Measurements from ENCODE around the gene GPR42. TPM values are rescaled to one million over a fixed set of nuclear protein-coding genes. Genes with fewer than 3 reads are reported as not detected.

GPR42 gene
- total RNA-seq, 1 experiment from 2014 or later, result not detected

- no peaks in the 10 kb centered on the region for H3K9me3 Mint-ChIP-seq
- H3K27ac Mint-ChIP-seq, result no peak overlapping the region
- H3K4me1 Mint-ChIP-seq, result no peaks in the 10 kb centered on the region
- CTCF ChIA-PET, result no interaction called here
- no peak for DNase-seq (ENCODE audit: low spot score)
- ATAC-seq, result no peak
- no peak overlapping the region for H3K4me3 Mint-ChIP-seq
- peaks cover 11% of the 10 kb centered on the region for H3K27me3 Mint-ChIP-seq (ENCODE audit: low read depth)
- TF ChIP-seq, protein P1, sequence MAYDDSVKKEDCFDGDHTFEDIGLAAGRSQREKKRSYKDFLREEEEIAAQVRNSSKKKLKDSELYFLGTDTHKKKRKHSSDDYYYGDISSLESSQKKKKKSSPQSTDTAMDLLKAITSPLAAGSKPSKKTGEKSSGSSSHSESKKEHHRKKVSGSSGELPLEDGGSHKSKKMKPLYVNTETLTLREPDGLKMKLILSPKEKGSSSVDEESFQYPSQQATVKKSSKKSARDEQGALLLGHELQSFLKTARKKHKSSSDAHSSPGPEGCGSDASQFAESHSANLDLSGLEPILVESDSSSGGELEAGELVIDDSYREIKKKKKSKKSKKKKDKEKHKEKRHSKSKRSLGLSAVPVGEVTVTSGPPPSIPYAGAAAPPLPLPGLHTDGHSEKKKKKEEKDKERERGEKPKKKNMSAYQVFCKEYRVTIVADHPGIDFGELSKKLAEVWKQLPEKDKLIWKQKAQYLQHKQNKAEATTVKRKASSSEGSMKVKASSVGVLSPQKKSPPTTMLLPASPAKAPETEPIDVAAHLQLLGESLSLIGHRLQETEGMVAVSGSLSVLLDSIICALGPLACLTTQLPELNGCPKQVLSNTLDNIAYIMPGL (CRISPR knock-in tag; IDR thresholded peaks at IDR 0.05), result no peak
- TF ChIP-seq MAX (CRISPR knock-in tag; IDR thresholded peaks at IDR 0.05) (no peak), TEAD4 (CRISPR knock-in tag; IDR thresholded peaks at IDR 0.05) (no peak), JUN (CRISPR knock-in tag; IDR thresholded peaks at IDR 0.05) (no peak), GABPB1 (CRISPR knock-in tag; IDR thresholded peaks at IDR 0.05) (no peak), NR2C2 (CRISPR knock-in tag; IDR thresholded peaks at IDR 0.05) (no peak), ZNF416 (CRISPR knock-in tag; IDR thresholded peaks at IDR 0.05) (no peak), PREB (CRISPR knock-in tag; IDR thresholded peaks at IDR 0.05; ENCODE audit: borderline replicate concordance) (no peak), TP53 (CRISPR knock-in tag; IDR thresholded peaks at IDR 0.05) (no peak), HMGA2 (CRISPR knock-in tag; IDR thresholded peaks at IDR 0.05) (no peak)
- TF ChIP-seq, protein P2, sequence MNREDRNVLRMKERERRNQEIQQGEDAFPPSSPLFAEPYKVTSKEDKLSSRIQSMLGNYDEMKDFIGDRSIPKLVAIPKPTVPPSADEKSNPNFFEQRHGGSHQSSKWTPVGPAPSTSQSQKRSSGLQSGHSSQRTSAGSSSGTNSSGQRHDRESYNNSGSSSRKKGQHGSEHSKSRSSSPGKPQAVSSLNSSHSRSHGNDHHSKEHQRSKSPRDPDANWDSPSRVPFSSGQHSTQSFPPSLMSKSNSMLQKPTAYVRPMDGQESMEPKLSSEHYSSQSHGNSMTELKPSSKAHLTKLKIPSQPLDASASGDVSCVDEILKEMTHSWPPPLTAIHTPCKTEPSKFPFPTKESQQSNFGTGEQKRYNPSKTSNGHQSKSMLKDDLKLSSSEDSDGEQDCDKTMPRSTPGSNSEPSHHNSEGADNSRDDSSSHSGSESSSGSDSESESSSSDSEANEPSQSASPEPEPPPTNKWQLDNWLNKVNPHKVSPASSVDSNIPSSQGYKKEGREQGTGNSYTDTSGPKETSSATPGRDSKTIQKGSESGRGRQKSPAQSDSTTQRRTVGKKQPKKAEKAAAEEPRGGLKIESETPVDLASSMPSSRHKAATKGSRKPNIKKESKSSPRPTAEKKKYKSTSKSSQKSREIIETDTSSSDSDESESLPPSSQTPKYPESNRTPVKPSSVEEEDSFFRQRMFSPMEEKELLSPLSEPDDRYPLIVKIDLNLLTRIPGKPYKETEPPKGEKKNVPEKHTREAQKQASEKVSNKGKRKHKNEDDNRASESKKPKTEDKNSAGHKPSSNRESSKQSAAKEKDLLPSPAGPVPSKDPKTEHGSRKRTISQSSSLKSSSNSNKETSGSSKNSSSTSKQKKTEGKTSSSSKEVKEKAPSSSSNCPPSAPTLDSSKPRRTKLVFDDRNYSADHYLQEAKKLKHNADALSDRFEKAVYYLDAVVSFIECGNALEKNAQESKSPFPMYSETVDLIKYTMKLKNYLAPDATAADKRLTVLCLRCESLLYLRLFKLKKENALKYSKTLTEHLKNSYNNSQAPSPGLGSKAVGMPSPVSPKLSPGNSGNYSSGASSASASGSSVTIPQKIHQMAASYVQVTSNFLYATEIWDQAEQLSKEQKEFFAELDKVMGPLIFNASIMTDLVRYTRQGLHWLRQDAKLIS (CRISPR knock-in tag; IDR thresholded peaks at IDR 0.05; ENCODE audit: borderline replicate concordance), result no peak
- POLR2A ChIA-PET, result no interaction called here
- no peaks in the 10 kb centered on the region for H3K36me3 Mint-ChIP-seq
These were observed 38.3 kb downstream of the GPR42 start for GRCh38 chr19:35409191-35409590.

- DNase-seq (ENCODE audit: low spot score), result no peak
- no peak for ATAC-seq
- no peaks in the 10 kb centered on the region for H3K36me3 Mint-ChIP-seq
- H3K4me1 Mint-ChIP-seq, result no peaks in the 10 kb centered on the region
- no peaks in the 10 kb centered on the region for H3K9me3 Mint-ChIP-seq
- no peak overlapping the region for H3K4me3 Mint-ChIP-seq
- CTCF ChIA-PET, result no interaction called here
- no peak overlapping the region for H3K27ac Mint-ChIP-seq
- peaks cover 11% of the 10 kb centered on the region for H3K27me3 Mint-ChIP-seq (ENCODE audit: low read depth)
- POLR2A ChIA-PET, result no interaction called here
- no peak for TF ChIP-seq SOX15 (CRISPR knock-in tag; IDR thresholded peaks at IDR 0.05)
- no peak for TF ChIP-seq IRF1 (CRISPR knock-in tag; IDR thresholded peaks at IDR 0.05)
- TF ChIP-seq, protein P3, sequence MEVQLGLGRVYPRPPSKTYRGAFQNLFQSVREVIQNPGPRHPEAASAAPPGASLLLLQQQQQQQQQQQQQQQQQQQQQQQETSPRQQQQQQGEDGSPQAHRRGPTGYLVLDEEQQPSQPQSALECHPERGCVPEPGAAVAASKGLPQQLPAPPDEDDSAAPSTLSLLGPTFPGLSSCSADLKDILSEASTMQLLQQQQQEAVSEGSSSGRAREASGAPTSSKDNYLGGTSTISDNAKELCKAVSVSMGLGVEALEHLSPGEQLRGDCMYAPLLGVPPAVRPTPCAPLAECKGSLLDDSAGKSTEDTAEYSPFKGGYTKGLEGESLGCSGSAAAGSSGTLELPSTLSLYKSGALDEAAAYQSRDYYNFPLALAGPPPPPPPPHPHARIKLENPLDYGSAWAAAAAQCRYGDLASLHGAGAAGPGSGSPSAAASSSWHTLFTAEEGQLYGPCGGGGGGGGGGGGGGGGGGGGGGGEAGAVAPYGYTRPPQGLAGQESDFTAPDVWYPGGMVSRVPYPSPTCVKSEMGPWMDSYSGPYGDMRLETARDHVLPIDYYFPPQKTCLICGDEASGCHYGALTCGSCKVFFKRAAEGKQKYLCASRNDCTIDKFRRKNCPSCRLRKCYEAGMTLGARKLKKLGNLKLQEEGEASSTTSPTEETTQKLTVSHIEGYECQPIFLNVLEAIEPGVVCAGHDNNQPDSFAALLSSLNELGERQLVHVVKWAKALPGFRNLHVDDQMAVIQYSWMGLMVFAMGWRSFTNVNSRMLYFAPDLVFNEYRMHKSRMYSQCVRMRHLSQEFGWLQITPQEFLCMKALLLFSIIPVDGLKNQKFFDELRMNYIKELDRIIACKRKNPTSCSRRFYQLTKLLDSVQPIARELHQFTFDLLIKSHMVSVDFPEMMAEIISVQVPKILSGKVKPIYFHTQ (CRISPR knock-in tag; IDR thresholded peaks at IDR 0.05), result no peak
- TF ChIP-seq CTCF (IDR thresholded peaks at IDR 0.05), result no peak
- TF ChIP-seq ZNF138 (CRISPR knock-in tag; conservative IDR thresholded peaks at IDR 0.05), result no peak
- no peak for TF ChIP-seq SMAD3 (CRISPR knock-in tag; IDR thresholded peaks at IDR 0.05; ENCODE audit: borderline replicate concordance)
- TF ChIP-seq FOXK1 (CRISPR knock-in tag; IDR thresholded peaks at IDR 0.05), result no peak
- TF ChIP-seq ZNF416 (CRISPR knock-in tag; IDR thresholded peaks at IDR 0.05), result no peak
- no peak for TF ChIP-seq ZNF232 (CRISPR knock-in tag; IDR thresholded peaks at IDR 0.05)
- no peak for TF ChIP-seq ZMAT4 (CRISPR knock-in tag; IDR thresholded peaks at IDR 0.05)
These were observed 39.6 kb downstream of the GPR42 start for GRCh38 chr19:35410487-35410886.

Measured in WTC11 (cell line).